ENCODE data around the gene RAI14. TPM values are rescaled to one million over a fixed set of nuclear protein-coding genes. Genes with fewer than 3 reads are reported as not detected.

Gene RAI14
- total RNA-seq, 1 donor from 2014 or later: 1.1 TPM

- no peak for TF ChIP-seq CTCF (IDR thresholded peaks at IDR 0.05)
- intact Hi-C loops (cut with micrococcal nuclease): no loop called here
- Mint-ChIP-seq H3K9me3 (no peaks in the 10 kb centered on the region), H3K4me3 (no peak overlapping the region), H3K4me1 (no peaks in the 10 kb centered on the region), H3K36me3 (ENCODE audit: low read depth) (no peaks in the 10 kb centered on the region), H3K27me3 (no peaks in the 10 kb centered on the region), H3K27ac (no peak overlapping the region)
- ATAC-seq (ENCODE audit: low read depth): no peak
- ChIA-PET CTCF (no interaction called here), POLR2A (no interaction called here)
- DNase-seq: no peak
Observed at GRCh38 chr5:34611464-34612415, 44.4 kb upstream of the RAI14 start.

GRCh38 chr5:34616651-34617050, 39.5 kb upstream of the RAI14 start:
- ChIA-PET CTCF (no interaction called here), POLR2A (no interaction called here)
- ATAC-seq (ENCODE audit: low read depth) (no peak), DNase-seq (no peak)
- Mint-ChIP-seq H3K27ac (no peak overlapping the region), H3K4me1 (no peaks in the 10 kb centered on the region), H3K27me3 (peaks cover 4% of the 10 kb centered on the region), H3K4me3 (no peak overlapping the region), H3K36me3 (ENCODE audit: low read depth) (no peaks in the 10 kb centered on the region), H3K9me3 (no peaks in the 10 kb centered on the region)
- no peak for TF ChIP-seq CTCF (IDR thresholded peaks at IDR 0.05)
- intact Hi-C loops (cut with micrococcal nuclease): no loop called here

- Mint-ChIP-seq H3K27me3 (peaks cover 4% of the 10 kb centered on the region), H3K9me3 (no peaks in the 10 kb centered on the region), H3K4me1 (no peaks in the 10 kb centered on the region), H3K27ac (no peak overlapping the region), H3K4me3 (no peak overlapping the region), H3K36me3 (ENCODE audit: low read depth) (no peaks in the 10 kb centered on the region)
- TF ChIP-seq CTCF (IDR thresholded peaks at IDR 0.05): no peak
- POLR2A ChIA-PET: no interaction called here
- CTCF ChIA-PET: no interaction called here
- no peak for ATAC-seq (ENCODE audit: low read depth)
- intact Hi-C loops (cut with micrococcal nuclease): no loop called here
- no peak for DNase-seq
Observed at GRCh38 chr5:34618371-34619065, 37.6 kb upstream of the RAI14 start.

GRCh38 chr5:34620185-34620584, 35.9 kb upstream of the RAI14 start:
- Mint-ChIP-seq H3K27ac (no peak overlapping the region), H3K36me3 (ENCODE audit: low read depth) (no peaks in the 10 kb centered on the region), H3K27me3 (peaks cover 4% of the 10 kb centered on the region), H3K4me3 (no peak overlapping the region), H3K4me1 (no peaks in the 10 kb centered on the region), H3K9me3 (no peaks in the 10 kb centered on the region)
- ChIA-PET POLR2A (no interaction called here), CTCF (no interaction called here)
- ATAC-seq (ENCODE audit: low read depth) (no peak), DNase-seq (no peak)
- no peak for TF ChIP-seq CTCF (IDR thresholded peaks at IDR 0.05)
- intact Hi-C loops (cut with micrococcal nuclease): no loop called here

GRCh38 chr5:34621277-34622097, 34.6 kb upstream of the RAI14 start:
- CTCF ChIA-PET: no interaction called here
- Mint-ChIP-seq H3K27me3 (peaks cover 4% of the 10 kb centered on the region), H3K36me3 (ENCODE audit: low read depth) (no peaks in the 10 kb centered on the region), H3K9me3 (no peaks in the 10 kb centered on the region), H3K4me3 (no peak overlapping the region), H3K27ac (no peak overlapping the region), H3K4me1 (no peaks in the 10 kb centered on the region)
- intact Hi-C loops (cut with micrococcal nuclease): no loop called here
- no peak for DNase-seq
- POLR2A ChIA-PET: no interaction called here
- TF ChIP-seq CTCF (IDR thresholded peaks at IDR 0.05): no peak
- ATAC-seq (ENCODE audit: low read depth): no peak

All from activated B cell treated with CpG ODN at 0.5 μM for 24 hours (primary cell).